A549 (cell line): Measurements from ENCODE around the gene XAGE3.
"Not testable (repeated sequence)": the region's sequence is repeated elsewhere in the genome, so short reads cannot be mapped to it uniquely, and the experiment has no call there.

Experiments used
- BHLHE40 ChIP-seq: IDR thresholded peaks from 2 replicates; pipeline ENCODE4 v1.6.1; 2012; ENCODE audit warnings: low read depth, low read length, inconsistent platforms
- CBX2 ChIP-seq: fragments of 200-600 bp; sonication (generic); IDR thresholded peaks from 2 replicates; pipeline ENCODE4 v1.6.1; 2016; ENCODE audit warnings: low read depth, mild to moderate bottlenecking, borderline replicate concordance
- CTCF ChIP-seq: fragments of >200 bp; sonication (Bioruptor Twin); formaldehyde crosslinking; IDR thresholded peaks from 3 replicates; pipeline ENCODE4 v1.5.1; 2016
- EHMT2 ChIP-seq: fragments of 200-600 bp; sonication (generic); IDR thresholded peaks from 2 replicates; pipeline ENCODE4 v1.6.1; 2016; ENCODE audit warnings: antibody characterized with exemption, low read depth, mild to moderate bottlenecking, moderate library complexity
- ELK1 ChIP-seq: fragments of 150-350 bp; IDR thresholded peaks from 2 replicates; pipeline ENCODE4 v1.6.1; 2014; ENCODE audit warnings: low read depth, mild to moderate bottlenecking, low read length
- JUNB ChIP-seq: fragments of >200 bp; sonication (Bioruptor Twin); formaldehyde crosslinking; IDR thresholded peaks from 2 replicates; pipeline ENCODE4 v1.6.1; 2016
- POLR2A ChIP-seq: IDR thresholded peaks from 2 replicates; pipeline ENCODE4 v1.6.1; 2012; ENCODE audit warnings: mild to moderate bottlenecking, low read length
- REST ChIP-seq: fragments of 200-600 bp; sonication (generic); IDR thresholded peaks from 2 replicates; pipeline ENCODE4 v1.6.1; 2016; ENCODE audit warnings: antibody characterized with exemption, mild to moderate bottlenecking, moderate library complexity
- RNF2 ChIP-seq: fragments of 200-600 bp; sonication (generic); IDR thresholded peaks from 2 replicates; pipeline ENCODE4 v1.6.1; 2016; ENCODE audit warnings: low read depth, mild to moderate bottlenecking, antibody characterized with exemption, moderate library complexity, borderline replicate concordance
- ZNF302 ChIP-seq: fragments of 250-450 bp; sonication (Bioruptor Pico); IDR thresholded peaks from 2 replicates; pipeline ENCODE4 v1.9.0; 2021; ENCODE audit warnings: inconsistent platforms, mild to moderate bottlenecking, moderate library complexity
- TF ChIP-seq, protein P1 (sequence below): IDR thresholded peaks from 2 replicates; pipeline ENCODE4 v1.6.1; 2012

GRCh38 chrX:52875436-52875835, 7.6 kb upstream of the XAGE3 start:
- not testable (repeated sequence) for TF ChIP-seq POLR2A, CBX2, JUNB, CTCF, ZNF302, BHLHE40, RNF2, EHMT2, ELK1, REST
- TF ChIP-seq, protein P1, sequence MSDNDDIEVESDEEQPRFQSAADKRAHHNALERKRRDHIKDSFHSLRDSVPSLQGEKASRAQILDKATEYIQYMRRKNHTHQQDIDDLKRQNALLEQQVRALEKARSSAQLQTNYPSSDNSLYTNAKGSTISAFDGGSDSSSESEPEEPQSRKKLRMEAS = not testable (repeated sequence)
